Activated CD4-positive, alpha-beta T cell treated with anti-CD3 and anti-CD28 coated beads, Interleukin-2, amount 10 ng/mL, durations not matched to agents 7 days and 5 days (primary cell): ENCODE results near the gene DNAJC15. TPM values are rescaled to one million over a fixed set of nuclear protein-coding genes. Genes with fewer than 3 reads are reported as not detected.

Experiments
- CTCF ChIA-PET: fragments of 350-600 bp; sonication (Branson Sonifier 250); formaldehyde crosslinking; loops from one replicate; lab custom pipeline; 2021; ENCODE audit warnings: antibody characterized with exemption; lab: Charles Lee
- POLR2A ChIA-PET: fragments of 350-600 bp; sonication (Branson Sonifier 250); formaldehyde crosslinking; loops from one replicate; lab custom pipeline; 2021; ENCODE audit warnings: antibody characterized with exemption; lab: Charles Lee
- DNase-seq: peaks from one replicate; pipeline ENCODE4 v3.0.0-alpha.2; 2020
- H3K27ac Mint-ChIP-seq: one replicate; pipeline ENCODE4 v1.8.0; 2021; ENCODE audit warnings: mild to moderate bottlenecking, moderate library complexity, mixed read lengths
- H3K27me3 Mint-ChIP-seq: one replicate; pipeline ENCODE4 v1.8.0; 2021; ENCODE audit warnings: mixed read lengths
- H3K36me3 Mint-ChIP-seq: one replicate; pipeline ENCODE4 v1.8.0; 2021; ENCODE audit warnings: low read depth, mixed read lengths
- H3K4me1 Mint-ChIP-seq: one replicate; pipeline ENCODE4 v1.8.0; 2021; ENCODE audit warnings: mixed read lengths
- H3K4me3 Mint-ChIP-seq: one replicate; pipeline ENCODE4 v1.8.0; 2021; ENCODE audit warnings: mild to moderate bottlenecking, moderate library complexity, mixed read lengths
- H3K9me3 Mint-ChIP-seq: one replicate; pipeline ENCODE4 v1.8.0; 2021; ENCODE audit warnings: mixed read lengths
- total RNA-seq, 2 experiments: library from RNA; stranded (reverse); gene quantifications; one replicate each; pipeline ENCODE4 v1.2.3, GENCODE V29; 2021

Gene DNAJC15
- total RNA-seq, 2 experiments from 2014 or later, result 12.5 to 18.5 TPM

DNA sequence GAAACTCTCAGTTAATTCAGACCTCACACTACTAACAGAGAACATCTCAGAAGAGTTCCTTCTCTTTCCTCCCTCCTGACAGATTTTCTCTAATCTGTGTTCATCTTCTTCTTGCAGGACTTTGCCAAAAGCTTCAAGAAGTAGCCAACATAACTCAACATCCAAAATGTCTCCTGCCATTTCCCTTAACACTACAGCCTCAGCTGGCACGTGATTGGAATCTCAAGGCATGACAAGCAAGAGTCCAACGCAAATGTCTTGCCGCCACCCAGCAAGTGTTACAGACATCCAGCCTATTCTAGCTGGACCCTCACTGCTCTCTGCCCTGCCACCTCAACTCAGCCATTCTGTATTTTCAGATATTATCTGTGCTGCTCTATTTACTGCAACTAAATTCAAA is 135.1 kb downstream of the DNAJC15 start:
- ChIA-PET CTCF (interaction anchor here (0.9 kb wide), 1 partner anchor 25 kb away, joined by 3 read pairs; no protein-coding TSS in a partner anchor), POLR2A (no interaction called here)
- no peak overlapping the region for H3K27ac Mint-ChIP-seq
- H3K4me3 Mint-ChIP-seq, result no peak overlapping the region
- H3K9me3 Mint-ChIP-seq, result no peaks in the 10 kb centered on the region
- no peak for DNase-seq
- H3K4me1 Mint-ChIP-seq, result no peaks in the 10 kb centered on the region
- H3K27me3 Mint-ChIP-seq, result peaks cover 4% of the 10 kb centered on the region
- no peaks in the 10 kb centered on the region for H3K36me3 Mint-ChIP-seq

DNA sequence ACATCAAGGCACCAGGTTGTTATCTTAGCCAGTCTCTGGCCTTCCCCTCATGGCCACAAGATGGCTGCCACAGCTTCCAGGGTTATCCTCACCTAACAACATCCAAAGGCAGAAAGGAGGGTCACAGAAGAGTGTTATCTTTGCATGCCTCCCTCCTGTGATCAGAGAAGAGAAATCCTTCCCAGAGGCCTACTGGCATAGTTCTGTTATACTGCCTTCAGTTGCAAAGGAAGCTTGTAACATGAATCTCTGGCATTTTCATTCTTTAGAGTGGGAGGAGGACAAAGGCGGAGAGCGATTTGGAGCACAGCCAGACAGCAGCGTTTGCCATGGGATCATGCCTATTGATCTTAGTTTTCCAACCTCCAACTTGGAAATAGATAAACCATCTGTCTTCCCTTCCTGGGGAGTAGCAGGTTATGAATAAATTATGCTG is 135.7 kb downstream of the DNAJC15 start:
- no peak overlapping the region for H3K27ac Mint-ChIP-seq
- DNase-seq, result no peak
- ChIA-PET POLR2A (no interaction called here), CTCF (interaction anchor here (0.9 to 1.0 kb wide), 2 partner anchors 25 to 104 kb away, joined by 3 read pairs; no protein-coding TSS in a partner anchor)
- no peaks in the 10 kb centered on the region for H3K36me3 Mint-ChIP-seq
- no peaks in the 10 kb centered on the region for H3K4me1 Mint-ChIP-seq
- H3K27me3 Mint-ChIP-seq, result peaks cover 4% of the 10 kb centered on the region
- H3K4me3 Mint-ChIP-seq, result no peak overlapping the region
- no peaks in the 10 kb centered on the region for H3K9me3 Mint-ChIP-seq

Other genes with a start within 250 kb of the DNAJC15 start
- not detected for gene FAM216B, start 242.0 kb upstream of the DNAJC15 start, total RNA-seq
- 100 to 1,000 TPM; 120 to 121 TPM for gene EPSTI1, start 31.3 kb upstream of the DNAJC15 start, total RNA-seq